Peyer's patch (tissue), 4 donors: ENCODE results near the gene ARID1B.

Experiments
- CTCF ChIP-seq, 6 experiments: fragments of 450-650 bp in 4 of 6; fragments of 200-600 bp in 2 of 6; sonication (generic) in 1 of 6; IDR thresholded peaks; one replicate each; pipeline ENCODE4 v1.5.1; 2017 to 2019; ENCODE audit warnings: antibody characterized with exemption in 6 of 6, mild to moderate bottlenecking in 3 of 6, moderate library complexity in 1 of 6
- POLR2A ChIP-seq, 2 donors: fragments of 450-650 bp; IDR thresholded peaks; one replicate each; pipeline ENCODE4 v1.5.1; 2017; ENCODE audit warnings: antibody characterized with exemption in 2 of 2, mild to moderate bottlenecking in 2 of 2, moderate library complexity in 2 of 2

GRCh38 chr6:157254538-157254937, 477.4 kb downstream of the ARID1B start:
- TF ChIP-seq CTCF (IDR thresholded peaks at IDR 0.05), result no peak
- TF ChIP-seq POLR2A (IDR thresholded peaks at IDR 0.05), result no peak
